K562 (cell line): ENCODE data around the gene UBE2S. TPM values are rescaled to one million over a fixed set of nuclear protein-coding genes. Genes with fewer than 3 reads are reported as not detected.

ENCODE experiments used
- ATF7 ChIP-seq: fragments of 450-650 bp; IDR thresholded peaks from 2 replicates; pipeline ENCODE4 v1.7.1; 2014; ENCODE audit warnings: mild to moderate bottlenecking, moderate library complexity
- EHMT2 ChIP-seq: fragments of 450-650 bp; IDR thresholded peaks from 2 replicates; pipeline ENCODE4 v1.6.1; 2018; ENCODE audit warnings: antibody characterized with exemption
- ERF ChIP-seq: fragments of 450-650 bp; formaldehyde crosslinking; IDR thresholded peaks from 2 replicates; pipeline ENCODE4 v1.4.0; 2020; ENCODE audit warnings: mild to moderate bottlenecking, mixed read lengths
- ETS2 ChIP-seq: IDR thresholded peaks from 2 replicates; pipeline ENCODE4 v1.6.1; 2016; ENCODE audit warnings: borderline replicate concordance, missing genetic modification characterization, mild to moderate bottlenecking, moderate library complexity, missing compliant biosample characterization; ENCODE audit not compliant: poor library complexity, severe bottlenecking
- FOXK2 ChIP-seq, 2 experiments: fragments of 450-650 bp; IDR thresholded peaks in 1 of 2; conservative IDR thresholded peaks in 1 of 2; 2 replicates each; pipeline ENCODE4 v1.6.1; 2016; ENCODE audit warnings: low read depth in 2 of 2, mild to moderate bottlenecking in 1 of 2
- HMG20A ChIP-seq: fragments of 450-650 bp; formaldehyde crosslinking; conservative IDR thresholded peaks from 2 replicates; pipeline ENCODE4 v1.4.0; 2020; ENCODE audit warnings: mild to moderate bottlenecking, mixed read lengths
- HSF4 ChIP-seq: fragments of 250-450 bp; sonication (Bioruptor Pico); IDR thresholded peaks from 2 replicates; pipeline ENCODE4 v2.1.2; 2022; ENCODE audit warnings: mild to moderate bottlenecking, moderate library complexity, borderline replicate concordance
- IRF9 ChIP-seq: fragments of 450-650 bp; IDR thresholded peaks from 2 replicates; pipeline ENCODE4 v1.6.1; 2016; ENCODE audit warnings: missing biosample characterization, missing genetic modification characterization
- KAT8 ChIP-seq: fragments of 450-650 bp; IDR thresholded peaks from 2 replicates; pipeline ENCODE4 v1.6.1; 2016; ENCODE audit warnings: low read depth, mild to moderate bottlenecking
- MAFF ChIP-seq: IDR thresholded peaks from 2 replicates; pipeline ENCODE4 v1.6.1; 2012; ENCODE audit warnings: low read length, improper control_type of control experiment
- MCM5 ChIP-seq: fragments of 450-650 bp; IDR thresholded peaks from 2 replicates; pipeline ENCODE4 v1.6.1; 2016; ENCODE audit warnings: low read depth
- MTF1 ChIP-seq: fragments of 250-450 bp; sonication (Bioruptor Pico); IDR thresholded peaks from 2 replicates; pipeline ENCODE4 v1.9.0; 2021; ENCODE audit warnings: moderate library complexity, mild to moderate bottlenecking, inconsistent platforms, borderline replicate concordance
- NFATC3 ChIP-seq: fragments of 450-650 bp; IDR thresholded peaks from 2 replicates; pipeline ENCODE4 v1.6.1; 2017; ENCODE audit warnings: mild to moderate bottlenecking
- NFXL1 ChIP-seq: fragments of 450-650 bp; formaldehyde crosslinking; IDR thresholded peaks from 2 replicates; pipeline ENCODE4 v1.4.0; 2021; ENCODE audit warnings: mild to moderate bottlenecking
- NONO ChIP-seq, 2 experiments: fragments of 200-400 bp in 1 of 2; fragments of 450-650 bp in 1 of 2; formaldehyde crosslinking in 1 of 2; IDR thresholded peaks; 2 replicates each; pipeline ENCODE4 v1.6.1; 2017; ENCODE audit warnings: low read depth in 2 of 2, mild to moderate bottlenecking in 2 of 2, moderate library complexity in 2 of 2, low read length in 1 of 2
- NRF1 ChIP-seq, 2 experiments: fragments of 450-650 bp; IDR thresholded peaks in 1 of 2; conservative IDR thresholded peaks in 1 of 2; 2 replicates each; pipeline ENCODE4 v1.6.1; 2014; ENCODE audit warnings: mild to moderate bottlenecking in 2 of 2
- PHB ChIP-seq: fragments of 250-450 bp; sonication (Bioruptor Pico); IDR thresholded peaks from 2 replicates; pipeline ENCODE4 v1.5.0; 2021
- SIX5 ChIP-seq, 2 experiments: IDR thresholded peaks; 2 replicates each; pipeline ENCODE4 v1.6.1; 2011; ENCODE audit warnings: low read length in 2 of 2, borderline replicate concordance in 1 of 2, low read depth in 1 of 2, mild to moderate bottlenecking in 1 of 2, moderate library complexity in 1 of 2; ENCODE audit not compliant: insufficient read depth in 1 of 2
- SNIP1 ChIP-seq: fragments of 450-650 bp; IDR thresholded peaks from 2 replicates; pipeline ENCODE4 v1.7.1; 2017; ENCODE audit warnings: low read depth, mild to moderate bottlenecking
- TEAD1 ChIP-seq, 2 experiments: fragments of 450-650 bp in 1 of 2; sonication (generic) in 1 of 2; formaldehyde crosslinking; IDR thresholded peaks; 2 replicates each; pipeline versions ENCODE4 v1.4.0 to v1.8.0; 2020 to 2022; ENCODE audit warnings: mild to moderate bottlenecking in 2 of 2, missing genetic modification reagents in 1 of 2
- TEAD4 ChIP-seq, 2 experiments: sonication (generic) in 1 of 2; formaldehyde crosslinking in 1 of 2; IDR thresholded peaks; 2 replicates each; pipeline versions ENCODE4 v1.6.1 to v1.8.0; 2012 to 2022; ENCODE audit warnings: borderline replicate concordance in 1 of 2, inconsistent platforms in 1 of 2, low read length in 1 of 2, mild to moderate bottlenecking in 1 of 2, missing genetic modification reagents in 1 of 2
- ZNF639 ChIP-seq, 2 experiments: fragments of 200-800 bp in 1 of 2; sonication (Bioruptor generic) in 1 of 2; sonication (generic) in 1 of 2; formaldehyde crosslinking in 1 of 2; IDR thresholded peaks in 1 of 2; conservative IDR thresholded peaks in 1 of 2; 2 replicates each; pipeline versions ENCODE4 v1.5.0 to v1.6.1; 2016 to 2020; ENCODE audit warnings: missing compliant biosample characterization in 1 of 2, missing genetic modification characterization in 1 of 2, missing genetic modification reagents in 1 of 2
- polyA plus RNA-seq, 8 experiments: library from polyadenylated mRNA; depleted of rRNA in 4 of 8; stranded (reverse) in 5 of 8; unstranded in 3 of 8; fragments of >200 nt; fragmentation: Nextera tagmentation in 2 of 8; fragmentation: Illumina TruSeq in 1 of 8; extraction: Ambion mirVana in 2 of 8; extraction: Trizol in 1 of 8; gene quantifications; 2 replicates each; pipeline versions ENCODE4 v1.2.1 to v1.2.3, GENCODE V29; 2011 to 2014; ENCODE audit warnings: inconsistent platforms in 1 of 8, missing spikeins in 1 of 8
- total RNA-seq, 7 experiments: library from RNA; depleted of rRNA in 6 of 7; stranded (reverse); fragments of >200 nt in 6 of 7; fragmentation: Illumina TruSeq in 2 of 7; extraction: Trizol in 2 of 7; gene quantifications; 2 replicates each; pipeline versions ENCODE4 v1.2.1 to v1.2.3, GENCODE V29; 2011 to 2021; ENCODE audit warnings: low replicate concordance in 1 of 7

The UBE2S gene
- total and polyA plus RNA-seq, 9 of the 15 experiments (the other 6 are each of a cell fraction or from before 2014, with no cell fraction given): 1.5 to 1,305 (median 157) TPM

GRCh38 chr19:55437410-55437809 lies 29.8 kb upstream of the UBE2S start (continued):
- peak in 1 of 2 experiments; percentile 76; a peak in 1 of 4 replicates for TF ChIP-seq TEAD1 (CRISPR knock-in tag; IDR thresholded peaks at IDR 0.05)
- no peak for TF ChIP-seq KAT8
- TF ChIP-seq ERF: no peak
- no peak for TF ChIP-seq MAFF
- TF ChIP-seq NRF1 (conservative IDR thresholded peaks at IDR 0.05 in 1 of 2, IDR thresholded peaks at IDR 0.05 in 1 of 2): 0 out of 4 replicates have a peak, but pooled peaks of 1 of the 2 experiments have one; percentile 20
- no peak for TF ChIP-seq ETS2 (tag)
- no peak for TF ChIP-seq HSF4 (CRISPR knock-in tag)
- no peak for TF ChIP-seq SNIP1
- peak; percentile 99 for TF ChIP-seq EHMT2
- TF ChIP-seq MTF1 (CRISPR knock-in tag): no peak
- TF ChIP-seq FOXK2 (conservative IDR thresholded peaks at IDR 0.05 in 1 of 2, IDR thresholded peaks at IDR 0.05 in 1 of 2; ENCODE audit: low read depth in 2 of 2): no peak
- no peak for TF ChIP-seq ATF7
- TF ChIP-seq HMG20A (CRISPR knock-in tag): no peak
- no peak for TF ChIP-seq SIX5 (IDR thresholded peaks at IDR 0.05; ENCODE audit: borderline replicate concordance in 1 of 2, insufficient read depth in 1 of 2, low read depth in 1 of 2, low read length in 2 of 2)
- TF ChIP-seq ZNF639 (CRISPR knock-in tag; conservative IDR thresholded peaks at IDR 0.05 in 1 of 2, IDR thresholded peaks at IDR 0.05 in 1 of 2): no peak
- TF ChIP-seq IRF9: no peak
- no peak for TF ChIP-seq TEAD4 (IDR thresholded peaks at IDR 0.05; ENCODE audit: low read length)
- 0 out of 2 replicates have a peak, but pooled peaks have one; percentile 61 for TF ChIP-seq TEAD4 (CRISPR knock-in tag; IDR thresholded peaks at IDR 0.05; ENCODE audit: borderline replicate concordance)
- no peak for TF ChIP-seq NONO (IDR thresholded peaks at IDR 0.05; ENCODE audit: low read depth in 2 of 2, low read length in 1 of 2)
- TF ChIP-seq NFXL1 (CRISPR knock-in tag): no peak
- TF ChIP-seq NFATC3: no peak
- TF ChIP-seq PHB (CRISPR knock-in tag): no peak
- no peak for TF ChIP-seq MCM5
